ENCODE results near the gene SCRT2. TPM values are rescaled to one million over a fixed set of nuclear protein-coding genes. Genes with fewer than 3 reads are reported as not detected.

The SCRT2 gene
- total and polyA plus RNA-seq, 2 donors (not counting 3 experiments of a cell fraction or from before 2014, with no cell fraction given) = not detected

- DNase-seq (ENCODE audit: low read depth, low spot score) (no peak), FAIRE-seq (no peak)
- TF ChIP-seq FOS (IDR thresholded peaks at IDR 0.05; ENCODE audit: borderline replicate concordance, insufficient read depth, low read length) (no peak), EZH2 (IDR thresholded peaks at IDR 0.05; ENCODE audit: borderline replicate concordance, low read depth, low read length, severe bottlenecking) (no peak), GATA2 (IDR thresholded peaks at IDR 0.05; ENCODE audit: insufficient read depth, insufficient read length, low read depth, low read length) (no peak), POLR2AphosphoS5 (IDR thresholded peaks at IDR 0.05; ENCODE audit: insufficient read depth, low read depth, low read length) (no peak), MAX (IDR thresholded peaks at IDR 0.05; ENCODE audit: insufficient read depth, insufficient read length) (no peak), JUN (IDR thresholded peaks at IDR 0.05; ENCODE audit: borderline replicate concordance, insufficient read depth, insufficient read length, low read depth) (no peak), MYC (IDR thresholded peaks at IDR 0.05; ENCODE audit: low read depth, low read length) (no peak), POLR2A (IDR thresholded peaks at IDR 0.05; ENCODE audit: low read depth, low read length) (no peak), CTCF (IDR thresholded peaks at IDR 0.05; ENCODE audit: extremely low read depth in 1 of 2, insufficient read depth in 1 of 2, low read depth in 1 of 2, low read length in 2 of 2) (no peak)
- intact Hi-C loops (cut with micrococcal nuclease) (no loop called here), dilution Hi-C loops (cut with MboI; ENCODE audit: extremely low pct_ligation_motif_present, low sequenced_read_pairs) (no loop called here)
- Histone ChIP-seq H3K4me1 (ENCODE audit: control insufficient read depth, extremely low read depth, insufficient read depth, low read length) (peaks cover 15% of the 10 kb centered on the region), H3K27me3 (ENCODE audit: control insufficient read depth in 2 of 2, insufficient read depth in 2 of 2, low read length in 2 of 2) (peaks cover 0 to 1% of the 10 kb centered on the region in 2 experiments), H3K36me3 (ENCODE audit: control insufficient read depth in 2 of 2, extremely low read depth in 1 of 2, insufficient read depth in 2 of 2, low read length in 2 of 2) (peaks cover 3 to 15% of the 10 kb centered on the region in 2 experiments), H3K9ac (replicated peaks; ENCODE audit: extremely low read depth, insufficient read depth, low read length) (no peak overlapping the region), H3K4me2 (ENCODE audit: insufficient read depth, low read length) (no peak overlapping the region), H3K79me2 (ENCODE audit: control insufficient read depth, insufficient read depth, low read length) (peaks cover 26% of the 10 kb centered on the region), H2AFZ (ENCODE audit: low read depth, low read length) (no peak overlapping the region), H3K27ac (ENCODE audit: insufficient read depth, low read depth, low read length) (no peak overlapping the region), H3K9me1 (replicated peaks; ENCODE audit: control insufficient read depth, extremely low read depth, insufficient read depth, low read length) (no peaks in the 10 kb centered on the region), H3K4me3 (replicated peaks in 1 of 3; ENCODE audit: insufficient read depth in 1 of 3, low read depth in 1 of 3, low read length in 3 of 3) (no peak overlapping the region), H3K9me3 (replicated peaks; ENCODE audit: control insufficient read depth, insufficient read depth, low read length) (no peaks in the 10 kb centered on the region), H4K20me1 (replicated peaks; ENCODE audit: control insufficient read depth, extremely low read depth, insufficient read depth, low read length) (no peaks in the 10 kb centered on the region)
- ChIA-PET POLR2A (no interaction called here), CTCF (interaction anchor here (1.5 to 3.1 kb wide), 2 partner anchors 10 to 16 kb away, joined by 3 to 23 read pairs; no protein-coding TSS in a partner anchor)
- BruUV-seq (replicated peaks) = no TSS peak
These were observed 24.6 kb downstream of the SCRT2 start for GRCh38 chr20:650954-651353.

Data from endothelial cell of umbilical vein (primary cell).